H1 (cell line): ENCODE results near the gene OSBPL2. TPM values are rescaled to one million over a fixed set of nuclear protein-coding genes. Genes with fewer than 3 reads are reported as not detected.

ENCODE experiments used
- CTCF ChIA-PET: fragments of 300-600 bp; sonication (Branson Sonifier 250); formaldehyde crosslinking; loops from one replicate; lab custom pipeline; 2021; ENCODE audit not compliant: partially characterized antibody; lab: Charles Lee
- POLR2A ChIA-PET: fragments of 300-600 bp; sonication (Branson Sonifier 250); formaldehyde crosslinking; loops from one replicate; lab custom pipeline; 2021; ENCODE audit warnings: inconsistent platforms; ENCODE audit not compliant: partially characterized antibody; lab: Charles Lee
- DNase-seq, 2 experiments: peaks; one replicate each; pipeline versions ENCODE4 v3.0.0 to v3.0.0-alpha.2; 2010 to 2022; ENCODE audit warnings: low spot score in 2 of 2, low read depth in 1 of 2, mixed read lengths in 1 of 2
- FAIRE-seq: peaks from 2 replicates; lab custom pipeline; 2011; peaks lifted over from hg19 to GRCh38; lab: Jason Lieb, UNC
- H2AFZ ChIP-seq: 2 replicates; pipeline ENCODE4 v1.8.1; 2012; ENCODE audit warnings: low read length, inconsistent platforms
- H2AK5ac ChIP-seq: 2 replicates; pipeline ENCODE4 v1.6.1; 2013; ENCODE audit warnings: low read depth, low read length
- H2BK120ac ChIP-seq: replicated peaks from 2 replicates; pipeline ENCODE3; 2013; ENCODE audit warnings: low read depth, low read length, inconsistent platforms
- H2BK12ac ChIP-seq: 2 replicates; pipeline ENCODE4 v1.6.1; 2013; ENCODE audit warnings: low read depth, low read length
- H2BK15ac ChIP-seq: 2 replicates; pipeline ENCODE4 v1.6.1; 2013; ENCODE audit warnings: low read length
- H2BK20ac ChIP-seq: 2 replicates; pipeline ENCODE4 v1.6.1; 2013; ENCODE audit warnings: low read length
- H2BK5ac ChIP-seq: 2 replicates; pipeline ENCODE4 v1.6.1; 2013; ENCODE audit warnings: low read depth, low read length
- H3K14ac ChIP-seq: 2 replicates; pipeline ENCODE4 v1.6.1; 2013; ENCODE audit warnings: inconsistent platforms; ENCODE audit not compliant: insufficient read length
- H3K18ac ChIP-seq: 2 replicates; pipeline ENCODE4 v1.6.1; 2013; ENCODE audit warnings: low read length; ENCODE audit errors: extremely low read depth
- H3K23ac ChIP-seq: 2 replicates; pipeline ENCODE4 v1.6.1; 2013; ENCODE audit warnings: inconsistent platforms; ENCODE audit not compliant: insufficient read length
- H3K23me2 ChIP-seq: 2 replicates; pipeline ENCODE4 v1.6.1; 2013; ENCODE audit warnings: low read depth, low read length
- H3K27ac ChIP-seq: 2 replicates; pipeline ENCODE4 v1.6.1; 2011; ENCODE audit warnings: low read depth, low read length, inconsistent platforms
- H3K27me3 ChIP-seq, 4 experiments: replicated peaks in 1 of 4; 1 replicate in 1 of 4; 2 replicates in 3 of 4; pipeline versions ENCODE4 v1.6.1 to v1.8.1; 2011 to 2013; ENCODE audit warnings: low read length in 3 of 4, mild to moderate bottlenecking in 3 of 4, inconsistent platforms in 2 of 4, mixed read lengths in 2 of 4, moderate library complexity in 1 of 4; ENCODE audit not compliant: control insufficient read depth in 3 of 4, insufficient read depth in 3 of 4; ENCODE audit errors: extremely low read depth in 1 of 4
- H3K36me3 ChIP-seq, 4 experiments: 2 replicates each; pipeline versions ENCODE4 v1.6.1 to v1.8.1; 2011 to 2013; ENCODE audit warnings: mild to moderate bottlenecking in 4 of 4, low read length in 3 of 4, moderate library complexity in 2 of 4, control low read depth in 1 of 4, inconsistent platforms in 1 of 4; ENCODE audit not compliant: insufficient read depth in 4 of 4, control insufficient read depth in 2 of 4
- H3K4ac ChIP-seq: replicated peaks from 2 replicates; pipeline ENCODE3; 2013; ENCODE audit warnings: low read length, low read depth, mixed read lengths, inconsistent platforms; ENCODE audit not compliant: insufficient read length
- H3K4me1 ChIP-seq, 4 experiments: replicated peaks in 1 of 4; 1 replicate in 1 of 4; 2 replicates in 3 of 4; pipeline versions ENCODE4 v1.6.1 to v1.8.1; 2011 to 2013; ENCODE audit warnings: low read length in 3 of 4, inconsistent platforms in 2 of 4, mixed read lengths in 1 of 4; ENCODE audit not compliant: insufficient read depth in 4 of 4, control insufficient read depth in 3 of 4
- H3K4me2 ChIP-seq, 2 experiments: 2 replicates each; pipeline versions ENCODE4 v1.6.1 to v1.8.1; 2011 to 2013; ENCODE audit warnings: low read depth in 2 of 2, low read length in 2 of 2, control low read depth in 1 of 2, inconsistent platforms in 1 of 2, mild to moderate bottlenecking in 1 of 2; ENCODE audit not compliant: insufficient read depth in 1 of 2
- H3K4me3 ChIP-seq, 4 experiments: fragments of 200-600, 300-600 bp in 1 of 4; sonication (generic), shearing (Covaris generic), sonication (Bioruptor Twin) in 1 of 4; 2 replicates each; pipeline versions ENCODE4 v1.5.1 to v1.8.1; 2011 to 2016; ENCODE audit warnings: low read length in 4 of 4, low read depth in 3 of 4, control low read depth in 2 of 4, inconsistent platforms in 2 of 4, mild to moderate bottlenecking in 2 of 4, mixed read lengths in 1 of 4, moderate library complexity in 1 of 4; ENCODE audit not compliant: insufficient read depth in 2 of 4; ENCODE audit errors: extremely low read depth in 1 of 4
- H3K56ac ChIP-seq: replicated peaks from 2 replicates; pipeline ENCODE3; 2013; ENCODE audit warnings: low read depth, mild to moderate bottlenecking, mixed read lengths, low read length, inconsistent platforms; ENCODE audit not compliant: insufficient read length
- H3K79me1 ChIP-seq: 2 replicates; pipeline ENCODE4 v1.6.1; 2013; ENCODE audit warnings: low read depth, low read length, control low read depth
- H3K79me2 ChIP-seq, 2 experiments: 2 replicates each; pipeline versions ENCODE4 v1.6.1 to v1.8.1; 2012 to 2013; ENCODE audit warnings: low read length in 2 of 2, mild to moderate bottlenecking in 2 of 2, inconsistent platforms in 1 of 2; ENCODE audit not compliant: insufficient read depth in 2 of 2, control insufficient read depth in 1 of 2
- H3K9ac ChIP-seq, 4 experiments: replicated peaks in 1 of 4; 1 replicate in 1 of 4; 2 replicates in 3 of 4; pipeline versions ENCODE4 v1.6.1 to v1.8.1; 2011 to 2013; ENCODE audit warnings: low read depth in 3 of 4, low read length in 3 of 4, control low read depth in 2 of 4, mild to moderate bottlenecking in 2 of 4, moderate library complexity in 2 of 4, inconsistent platforms in 1 of 4; ENCODE audit errors: extremely low read depth in 1 of 4
- H3K9me3 ChIP-seq, 2 experiments: 2 replicates each; pipeline versions ENCODE4 v1.6.1 to v1.8.1; 2012 to 2013; ENCODE audit warnings: mild to moderate bottlenecking in 2 of 2, moderate library complexity in 2 of 2, control low read depth in 1 of 2, inconsistent platforms in 1 of 2, low read depth in 1 of 2, low read length in 1 of 2, mixed read lengths in 1 of 2; ENCODE audit not compliant: insufficient read depth in 2 of 2
- H4K20me1 ChIP-seq, 2 experiments: replicated peaks in 1 of 2; 2 replicates each; pipeline versions ENCODE3 to v1.8.1; 2011 to 2013; ENCODE audit warnings: inconsistent platforms in 2 of 2, low read length in 2 of 2, mild to moderate bottlenecking in 1 of 2; ENCODE audit not compliant: insufficient read depth in 2 of 2, control insufficient read depth in 1 of 2
- H4K5ac ChIP-seq: 2 replicates; pipeline ENCODE4 v1.6.1; 2013; ENCODE audit warnings: low read length, low read depth, mixed read lengths, inconsistent platforms; ENCODE audit not compliant: insufficient read length
- H4K8ac ChIP-seq: 2 replicates; pipeline ENCODE4 v1.8.0; 2013; ENCODE audit warnings: mild to moderate bottlenecking, moderate library complexity, low read length, inconsistent platforms; ENCODE audit not compliant: insufficient read depth; ENCODE audit errors: extremely low read depth
- H4K91ac ChIP-seq: replicated peaks from 2 replicates; pipeline ENCODE3; 2013; ENCODE audit warnings: low read length, mixed read lengths, inconsistent platforms; ENCODE audit not compliant: insufficient read length
- ATF3 ChIP-seq: IDR thresholded peaks from 2 replicates; pipeline ENCODE4 v1.6.1; 2011; ENCODE audit warnings: low read depth, mild to moderate bottlenecking, low read length; ENCODE audit not compliant: insufficient read depth
- BACH1 ChIP-seq: IDR thresholded peaks from 2 replicates; pipeline ENCODE4 v1.6.1; 2012; ENCODE audit warnings: low read length, improper control_type of control experiment
- FOSL1 ChIP-seq: IDR thresholded peaks from 2 replicates; pipeline ENCODE4 v1.6.1; 2011; ENCODE audit warnings: mild to moderate bottlenecking, low read depth, low read length, moderate library complexity; ENCODE audit not compliant: insufficient read depth
- RAD21 ChIP-seq, 2 experiments: IDR thresholded peaks in 1 of 2; conservative IDR thresholded peaks in 1 of 2; 2 replicates each; pipeline ENCODE4 v1.6.1; 2011; ENCODE audit warnings: low read depth in 2 of 2, low read length in 2 of 2, improper control_type of control experiment in 1 of 2, inconsistent platforms in 1 of 2, mild to moderate bottlenecking in 1 of 2, moderate library complexity in 1 of 2
- SIN3A ChIP-seq, 2 experiments: IDR thresholded peaks in 1 of 2; conservative IDR thresholded peaks in 1 of 2; 2 replicates each; pipeline ENCODE4 v1.6.1; 2011 to 2012; ENCODE audit warnings: low read length in 2 of 2, improper control_type of control experiment in 1 of 2, low read depth in 1 of 2, mild to moderate bottlenecking in 1 of 2
- TAF1 ChIP-seq: IDR thresholded peaks from 2 replicates; pipeline ENCODE4 v1.6.1; 2011; ENCODE audit warnings: mild to moderate bottlenecking, low read depth, low read length
- WGBS, 2 experiments: shearing (Covaris generic) in 1 of 2; methylation state at CpG; one replicate each; pipeline versions ENCODE4 v1.1.6 to v1.1.7; 2013 to 2015; ENCODE audit warnings: low lambda C conversion rate in 2 of 2, mixed read lengths in 2 of 2, inconsistent platforms in 1 of 2, low coverage in 1 of 2, missing lambda C conversion rate in 1 of 2; ENCODE audit not compliant: insufficient replicate concordance in 2 of 2, insufficient coverage in 1 of 2, insufficient read length in 1 of 2; ENCODE audit errors: extremely low coverage in 1 of 2, missing lambda C conversion rate in 1 of 2; 5-methylcytosine and 5-hydroxymethylcytosine counted together
- polyA plus RNA-seq, 7 experiments: library from polyadenylated mRNA; depleted of rRNA in 3 of 7; stranded (reverse) in 5 of 7; unstranded in 2 of 7; fragments of >200 nt in 5 of 7; fragments of 200-250 nt in 2 of 7; gene quantifications; 1 replicate in 5 of 7; 2 replicates in 1 of 7; 4 replicates in 1 of 7; pipeline versions ENCODE4 v1.2.1 to v1.2.3, GENCODE V29; 2011 to 2013; ENCODE audit warnings: missing spikeins in 2 of 7, mixed read lengths in 2 of 7
- total RNA-seq: library from RNA; stranded (reverse); fragmentation: NEBNext Ultra II Directional; extraction: Animal tissue kit (Norgen Biotek cat#: 25700); gene quantifications from 2 replicates; pipeline ENCODE4 v1.2.1, GENCODE V29; 2021

Gene OSBPL2
- total and polyA plus RNA-seq, 2 of the 8 experiments (the other 6 are each of a cell fraction or from before 2014, with no cell fraction given) = 11.7 to 42.4 TPM

- no peak overlapping the region for H4K91ac ChIP-seq
- no peak overlapping the region for H3K4ac ChIP-seq
- peaks cover 5% of the 10 kb centered on the region; the same call in 1 of the 2 replicates for H3K79me1 ChIP-seq
- H3K23ac ChIP-seq = no peak overlapping the region
- no peak overlapping the region for H2AK5ac ChIP-seq
- H3K4me2 ChIP-seq = no peak overlapping the region
- H2BK20ac ChIP-seq = no peak overlapping the region
- ChIA-PET POLR2A (interaction anchor here (0.8 to 14.6 kb wide), 2 partner anchors 68 to 103 kb away, joined by 3 to 170 read pairs; partner anchors contain the start of gene LAMA5), CTCF (interaction anchor here (1.4 to 1.9 kb wide), 4 partner anchors 14 to 92 kb away, joined by 3 to 7 read pairs (median 4); no protein-coding TSS in a partner anchor)
- H4K5ac ChIP-seq = no peak overlapping the region
- no peak for DNase-seq
- H3K18ac ChIP-seq = no peak overlapping the region
- H3K9me3 ChIP-seq = no peaks in the 10 kb centered on the region
- peaks cover 0 to 18% (median 5%) of the 10 kb centered on the region in 4 experiments; a peak in 5 of 8 replicates for H3K36me3 ChIP-seq
- no peak overlapping the region for H2BK120ac ChIP-seq
- H2BK12ac ChIP-seq = no peak overlapping the region
- no peak overlapping the region for H3K9ac ChIP-seq
- no peak overlapping the region for H3K14ac ChIP-seq
- 93% methylated on average over 33 of the region's 33 CpGs; no CpG with 5 or more reads in 1 of the 2 experiments for WGBS, 2 experiments
- H2BK15ac ChIP-seq = no peak overlapping the region
- no peak overlapping the region for H3K27ac ChIP-seq
- FAIRE-seq = no peak
- H4K20me1 ChIP-seq = peaks cover 6 to 10% of the 10 kb centered on the region in 2 experiments
- no peaks in the 10 kb centered on the region for H3K27me3 ChIP-seq
- H3K4me1 ChIP-seq = no peaks in the 10 kb centered on the region; a peak in 2 of 7 replicates
- H2BK5ac ChIP-seq = no peak overlapping the region
- H2AFZ ChIP-seq = no peak overlapping the region
- peaks cover 6% of the 10 kb centered on the region; the same call in 1 of the 2 replicates for H3K23me2 ChIP-seq
- no peak overlapping the region for H3K4me3 ChIP-seq
- H3K56ac ChIP-seq = no peak overlapping the region
- no peak for TF ChIP-seq TAF1
- TF ChIP-seq SIN3A (conservative IDR thresholded peaks at IDR 0.05 in 1 of 2, IDR thresholded peaks at IDR 0.05 in 1 of 2; ENCODE audit: low read depth in 1 of 2, low read length in 2 of 2) = no peak
- TF ChIP-seq BACH1 = no peak
- no peak for TF ChIP-seq RAD21 (IDR thresholded peaks at IDR 0.05 in 1 of 2, conservative IDR thresholded peaks at IDR 0.05 in 1 of 2; ENCODE audit: low read depth in 2 of 2, low read length in 2 of 2)
- no peak for TF ChIP-seq FOSL1
- TF ChIP-seq ATF3 = no peak
- peaks cover 5 to 7% of the 10 kb centered on the region in 2 experiments; a peak in 3 of 4 replicates for H3K79me2 ChIP-seq
- no peak overlapping the region for H4K8ac ChIP-seq
These were observed 60.4 kb downstream of the OSBPL2 start for GRCh38 chr20:62298577-62299249.
